H1 (cell line): Measurements from ENCODE around the gene EDEM2.

Experiments
- ATF2 ChIP-seq: IDR thresholded peaks from 2 replicates; pipeline ENCODE4 v1.6.1; 2012; ENCODE audit warnings: low read length, inconsistent platforms
- EP300 ChIP-seq, 2 experiments: IDR thresholded peaks; 1 replicate in 1 of 2; 2 replicates in 1 of 2; pipeline ENCODE4 v1.6.1; 2011 to 2012; ENCODE audit warnings: low read depth in 2 of 2, low read length in 2 of 2, mild to moderate bottlenecking in 2 of 2, borderline replicate concordance in 1 of 2, inconsistent platforms in 1 of 2, moderate library complexity in 1 of 2
- MAFK ChIP-seq: IDR thresholded peaks from 2 replicates; pipeline ENCODE4 v1.6.1; 2012; ENCODE audit warnings: low read depth, mild to moderate bottlenecking, improper control_type of control experiment, low read length
- POLR2A ChIP-seq, 2 experiments: IDR thresholded peaks; 1 replicate in 1 of 2; 2 replicates in 1 of 2; pipeline ENCODE4 v1.6.1; 2011; ENCODE audit warnings: low read depth in 2 of 2, low read length in 2 of 2, mild to moderate bottlenecking in 2 of 2; ENCODE audit errors: control extremely low read depth in 1 of 2
- POLR2AphosphoS5 ChIP-seq: IDR thresholded peaks from 2 replicates; pipeline ENCODE4 v1.6.1; 2011; ENCODE audit warnings: low read depth, low read length
- POU5F1 ChIP-seq: IDR thresholded peaks from 2 replicates; pipeline ENCODE4 v1.6.1; 2011; ENCODE audit warnings: low read depth, mild to moderate bottlenecking, low read length, moderate library complexity
- RAD21 ChIP-seq, 2 experiments: IDR thresholded peaks in 1 of 2; conservative IDR thresholded peaks in 1 of 2; 2 replicates each; pipeline ENCODE4 v1.6.1; 2011; ENCODE audit warnings: low read depth in 2 of 2, low read length in 2 of 2, improper control_type of control experiment in 1 of 2, inconsistent platforms in 1 of 2, mild to moderate bottlenecking in 1 of 2, moderate library complexity in 1 of 2
- RFX5 ChIP-seq: IDR thresholded peaks from 2 replicates; pipeline ENCODE4 v1.6.1; 2011; ENCODE audit warnings: low read depth, low read length, improper control_type of control experiment, borderline replicate concordance
- SIX5 ChIP-seq: IDR thresholded peaks from 2 replicates; pipeline ENCODE4 v1.6.1; 2011; ENCODE audit warnings: mild to moderate bottlenecking, low read depth, low read length
- TCF12 ChIP-seq: IDR thresholded peaks from 2 replicates; pipeline ENCODE4 v1.6.1; 2011; ENCODE audit warnings: low read depth, mild to moderate bottlenecking, low read length
- TF ChIP-seq, protein P1 (sequence below), 3 experiments: IDR thresholded peaks; 1 replicate in 2 of 3; 2 replicates in 1 of 3; pipeline versions ENCODE4 v1.5.1 to v1.6.1; 2011; ENCODE audit warnings: low read length in 3 of 3, mild to moderate bottlenecking in 3 of 3, inconsistent platforms in 2 of 3, low read depth in 1 of 3, moderate library complexity in 1 of 3; ENCODE audit not compliant: insufficient read depth in 1 of 3; ENCODE audit errors: control extremely low read depth in 1 of 3
- TF ChIP-seq, protein P2 (sequence below): IDR thresholded peaks from 2 replicates; pipeline ENCODE4 v1.6.1; 2012; ENCODE audit warnings: inconsistent platforms
- TF ChIP-seq, protein P3 (sequence below): IDR thresholded peaks from 2 replicates; pipeline ENCODE4 v1.6.1; 2011; ENCODE audit warnings: low read length, improper control_type of control experiment

GRCh38 chr20:35104685-35105295 is 42.3 kb downstream of the EDEM2 start:
- TF ChIP-seq, protein P1, sequence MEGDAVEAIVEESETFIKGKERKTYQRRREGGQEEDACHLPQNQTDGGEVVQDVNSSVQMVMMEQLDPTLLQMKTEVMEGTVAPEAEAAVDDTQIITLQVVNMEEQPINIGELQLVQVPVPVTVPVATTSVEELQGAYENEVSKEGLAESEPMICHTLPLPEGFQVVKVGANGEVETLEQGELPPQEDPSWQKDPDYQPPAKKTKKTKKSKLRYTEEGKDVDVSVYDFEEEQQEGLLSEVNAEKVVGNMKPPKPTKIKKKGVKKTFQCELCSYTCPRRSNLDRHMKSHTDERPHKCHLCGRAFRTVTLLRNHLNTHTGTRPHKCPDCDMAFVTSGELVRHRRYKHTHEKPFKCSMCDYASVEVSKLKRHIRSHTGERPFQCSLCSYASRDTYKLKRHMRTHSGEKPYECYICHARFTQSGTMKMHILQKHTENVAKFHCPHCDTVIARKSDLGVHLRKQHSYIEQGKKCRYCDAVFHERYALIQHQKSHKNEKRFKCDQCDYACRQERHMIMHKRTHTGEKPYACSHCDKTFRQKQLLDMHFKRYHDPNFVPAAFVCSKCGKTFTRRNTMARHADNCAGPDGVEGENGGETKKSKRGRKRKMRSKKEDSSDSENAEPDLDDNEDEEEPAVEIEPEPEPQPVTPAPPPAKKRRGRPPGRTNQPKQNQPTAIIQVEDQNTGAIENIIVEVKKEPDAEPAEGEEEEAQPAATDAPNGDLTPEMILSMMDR (IDR thresholded peaks at IDR 0.05; ENCODE audit: control extremely low read depth in 1 of 3, insufficient read depth in 1 of 3, low read depth in 1 of 3, low read length in 3 of 3), result no peak
- TF ChIP-seq, protein P2, sequence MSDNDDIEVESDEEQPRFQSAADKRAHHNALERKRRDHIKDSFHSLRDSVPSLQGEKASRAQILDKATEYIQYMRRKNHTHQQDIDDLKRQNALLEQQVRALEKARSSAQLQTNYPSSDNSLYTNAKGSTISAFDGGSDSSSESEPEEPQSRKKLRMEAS, result no peak
- TF ChIP-seq MAFK (no peak), RFX5 (no peak), EP300 (IDR thresholded peaks at IDR 0.05; ENCODE audit: borderline replicate concordance in 1 of 2, low read depth in 2 of 2, low read length in 2 of 2) (no peak), POLR2A (IDR thresholded peaks at IDR 0.05; ENCODE audit: control extremely low read depth in 1 of 2, low read depth in 2 of 2, low read length in 2 of 2) (no peak), POLR2AphosphoS5 (no peak), RAD21 (IDR thresholded peaks at IDR 0.05 in 1 of 2, conservative IDR thresholded peaks at IDR 0.05 in 1 of 2; ENCODE audit: low read depth in 2 of 2, low read length in 2 of 2) (no peak), SIX5 (no peak), POU5F1 (no peak), TCF12 (no peak), ATF2 (no peak)
- TF ChIP-seq, protein P3, sequence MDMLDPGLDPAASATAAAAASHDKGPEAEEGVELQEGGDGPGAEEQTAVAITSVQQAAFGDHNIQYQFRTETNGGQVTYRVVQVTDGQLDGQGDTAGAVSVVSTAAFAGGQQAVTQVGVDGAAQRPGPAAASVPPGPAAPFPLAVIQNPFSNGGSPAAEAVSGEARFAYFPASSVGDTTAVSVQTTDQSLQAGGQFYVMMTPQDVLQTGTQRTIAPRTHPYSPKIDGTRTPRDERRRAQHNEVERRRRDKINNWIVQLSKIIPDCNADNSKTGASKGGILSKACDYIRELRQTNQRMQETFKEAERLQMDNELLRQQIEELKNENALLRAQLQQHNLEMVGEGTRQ, result no peak
